ENCODE results near the gene CHST9. TPM values are rescaled to one million over a fixed set of nuclear protein-coding genes. Genes with fewer than 3 reads are reported as not detected.

Gene CHST9
- total and polyA plus RNA-seq, 7 experiments from 2014 or later = not detected

- ATAC-seq (no peak), DNase-seq (no peak)
- no peak overlapping the region for H3K27ac ChIP-seq (ENCODE audit: low read depth, low read length)
- no peaks in the 10 kb centered on the region for H3K9me3 ChIP-seq (ENCODE audit: control insufficient read depth in 2 of 3, low read length in 3 of 3)
- Mint-ChIP-seq H3K4me3 (no peak overlapping the region), H3K27ac (no peak overlapping the region), H3K4me1 (no peaks in the 10 kb centered on the region), H3K9me3 (peaks cover 0 to 14% (median 0%) of the 10 kb centered on the region in 11 donors), H3K36me3 (no peaks in the 10 kb centered on the region), H3K27me3 (no peaks in the 10 kb centered on the region)
- intact Hi-C loops (cut with micrococcal nuclease) = no loop called here
- H3K36me3 ChIP-seq (ENCODE audit: control insufficient read depth in 2 of 3, insufficient read depth in 3 of 3, low read length in 3 of 3) = no peaks in the 10 kb centered on the region
- ChIA-PET POLR2A (no interaction called here), CTCF (no interaction called here)
- H3K27me3 ChIP-seq (ENCODE audit: control insufficient read depth in 2 of 2, insufficient read depth in 2 of 2, low read length in 2 of 2) = no peaks in the 10 kb centered on the region
- H3K4me1 ChIP-seq (ENCODE audit: control insufficient read depth in 2 of 2, insufficient read depth in 2 of 2, low read length in 2 of 2) = no peaks in the 10 kb centered on the region
- H3K4me3 ChIP-seq (ENCODE audit: low read length) = no peak overlapping the region
Measured at GRCh38 chr18:27042177-27042576, 142.9 kb downstream of the CHST9 start.

GRCh38 chr18:27040796-27041195, 144.3 kb downstream of the CHST9 start:
- ChIA-PET POLR2A (no interaction called here), CTCF (no interaction called here)
- intact Hi-C loops (cut with micrococcal nuclease) = no loop called here
- no peak overlapping the region for H3K27ac Mint-ChIP-seq
- ATAC-seq = no peak
- no peaks in the 10 kb centered on the region for H3K27me3 ChIP-seq (ENCODE audit: control insufficient read depth in 2 of 2, insufficient read depth in 2 of 2, low read length in 2 of 2)
- no peak for DNase-seq
- no peaks in the 10 kb centered on the region for H3K36me3 ChIP-seq (ENCODE audit: control insufficient read depth in 2 of 3, insufficient read depth in 3 of 3, low read length in 3 of 3)
- H3K27me3 Mint-ChIP-seq = no peaks in the 10 kb centered on the region
- no peaks in the 10 kb centered on the region for H3K36me3 Mint-ChIP-seq
- H3K4me3 Mint-ChIP-seq = no peak overlapping the region
- H3K9me3 ChIP-seq (ENCODE audit: control insufficient read depth in 2 of 3, low read length in 3 of 3) = no peaks in the 10 kb centered on the region
- H3K4me1 Mint-ChIP-seq = no peaks in the 10 kb centered on the region
- H3K27ac ChIP-seq (ENCODE audit: low read depth, low read length) = no peak overlapping the region
- H3K4me3 ChIP-seq (ENCODE audit: low read length) = no peak overlapping the region
- H3K9me3 Mint-ChIP-seq = peaks cover 0 to 14% (median 0%) of the 10 kb centered on the region in 11 donors
- H3K4me1 ChIP-seq (ENCODE audit: control insufficient read depth in 2 of 2, insufficient read depth in 2 of 2, low read length in 2 of 2) = no peaks in the 10 kb centered on the region

DNA sequence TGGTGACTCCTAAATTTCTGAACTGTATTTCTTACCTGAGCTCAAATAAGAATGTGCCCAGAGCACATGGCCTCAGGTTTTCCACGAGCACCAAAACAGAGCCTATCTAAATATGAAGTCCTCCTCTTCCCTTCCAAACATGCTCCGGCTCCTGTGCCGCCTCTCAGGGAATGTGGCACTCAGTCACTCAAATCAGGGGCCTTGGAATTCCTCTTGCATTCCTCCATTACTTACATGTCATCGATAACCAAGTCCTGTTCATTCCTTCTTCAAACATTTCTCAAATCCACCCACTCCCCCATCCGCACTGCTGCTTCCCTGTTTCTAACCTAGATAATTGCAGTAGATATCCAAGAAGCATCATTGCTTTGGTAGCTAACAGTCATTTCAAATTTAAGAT, 151.4 kb downstream of the CHST9 start:
- Mint-ChIP-seq H3K9me3 (peaks cover 0 to 16% (median 4%) of the 10 kb centered on the region in 11 donors), H3K27me3 (peaks cover 0 to 8% (median 0%) of the 10 kb centered on the region in 5 donors), H3K36me3 (no peaks in the 10 kb centered on the region), H3K27ac (no peak overlapping the region), H3K4me1 (no peaks in the 10 kb centered on the region), H3K4me3 (no peak overlapping the region)
- CTCF ChIA-PET = no interaction called here
- no peak overlapping the region for H3K4me3 ChIP-seq (ENCODE audit: low read length)
- POLR2A ChIA-PET = no interaction called here
- H3K4me1 ChIP-seq (ENCODE audit: control insufficient read depth in 2 of 2, insufficient read depth in 2 of 2, low read length in 2 of 2) = no peaks in the 10 kb centered on the region
- no peaks in the 10 kb centered on the region for H3K27me3 ChIP-seq (ENCODE audit: control insufficient read depth in 2 of 2, insufficient read depth in 2 of 2, low read length in 2 of 2)
- no peak for ATAC-seq
- no peak for DNase-seq
- no peaks in the 10 kb centered on the region for H3K9me3 ChIP-seq (ENCODE audit: control insufficient read depth in 2 of 3, low read length in 3 of 3)
- H3K36me3 ChIP-seq (ENCODE audit: control insufficient read depth in 2 of 3, insufficient read depth in 3 of 3, low read length in 3 of 3) = no peaks in the 10 kb centered on the region
- no peak overlapping the region for H3K27ac ChIP-seq (ENCODE audit: low read depth, low read length)
- intact Hi-C loops (cut with micrococcal nuclease) = no loop called here

DNA sequence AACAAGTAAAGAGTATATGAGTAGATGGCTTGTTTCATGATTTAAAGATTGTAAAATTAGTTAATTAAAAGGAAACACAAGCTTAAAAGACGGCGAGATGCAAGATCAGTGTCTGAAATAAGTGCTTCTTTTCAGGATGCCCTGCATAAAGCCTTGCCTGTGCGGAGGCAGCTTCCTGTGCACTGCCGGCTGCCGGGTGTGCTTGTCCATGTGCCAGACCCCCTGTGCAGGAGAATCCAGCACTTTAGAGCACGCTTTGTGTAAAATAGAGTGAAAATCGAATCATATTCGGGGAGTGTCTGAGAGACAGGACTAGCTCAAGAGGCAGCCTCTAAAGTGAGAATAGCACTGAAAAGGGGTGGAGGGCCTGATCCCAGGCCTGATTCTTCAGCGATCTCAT, 154.7 kb downstream of the CHST9 start:
- H3K9me3 ChIP-seq (ENCODE audit: control insufficient read depth in 2 of 3, low read length in 3 of 3) = no peaks in the 10 kb centered on the region
- no peaks in the 10 kb centered on the region for H3K4me1 ChIP-seq (ENCODE audit: control insufficient read depth in 2 of 2, insufficient read depth in 2 of 2, low read length in 2 of 2)
- no peaks in the 10 kb centered on the region for H3K27me3 ChIP-seq (ENCODE audit: control insufficient read depth in 2 of 2, insufficient read depth in 2 of 2, low read length in 2 of 2)
- Mint-ChIP-seq H3K4me1 (no peaks in the 10 kb centered on the region), H3K36me3 (no peaks in the 10 kb centered on the region), H3K27ac (no peak overlapping the region), H3K4me3 (no peak overlapping the region), H3K9me3 (peaks cover 0 to 16% (median 4%) of the 10 kb centered on the region in 11 donors), H3K27me3 (peaks cover 0 to 8% (median 0%) of the 10 kb centered on the region in 5 donors)
- no peak overlapping the region for H3K27ac ChIP-seq (ENCODE audit: low read depth, low read length)
- ChIA-PET POLR2A (no interaction called here), CTCF (no interaction called here)
- no peaks in the 10 kb centered on the region for H3K36me3 ChIP-seq (ENCODE audit: control insufficient read depth in 2 of 3, insufficient read depth in 3 of 3, low read length in 3 of 3)
- ATAC-seq (no peak), DNase-seq (no peak)
- intact Hi-C loops (cut with micrococcal nuclease) = no loop called here
- H3K4me3 ChIP-seq (ENCODE audit: low read length) = no peak overlapping the region

DNA sequence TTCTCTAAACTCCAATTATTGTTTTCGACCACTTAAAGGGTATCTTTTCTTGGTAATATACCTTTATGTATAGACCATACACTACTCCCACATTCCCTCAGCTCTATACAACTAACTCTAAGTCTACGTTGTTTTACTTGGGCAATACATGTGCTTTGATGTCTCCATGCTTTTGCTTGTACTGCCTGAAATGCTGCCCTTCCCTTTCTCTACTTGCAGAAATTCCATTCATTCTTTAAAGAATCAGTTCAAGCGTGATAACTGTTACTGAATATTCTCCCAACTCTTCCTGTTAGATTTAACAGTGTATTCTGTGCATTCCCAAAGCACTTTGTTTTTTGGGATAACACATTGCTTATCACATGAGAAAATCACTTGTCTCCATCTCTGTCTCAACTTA, 162.6 kb downstream of the CHST9 start:
- no peaks in the 10 kb centered on the region for H3K36me3 ChIP-seq (ENCODE audit: control insufficient read depth in 2 of 3, insufficient read depth in 3 of 3, low read length in 3 of 3)
- H3K27me3 Mint-ChIP-seq = no peaks in the 10 kb centered on the region

GRCh38 chr18:27017901-27018500, 167.1 kb downstream of the CHST9 start:
- CTCF ChIA-PET = no interaction called here
- H3K4me3 Mint-ChIP-seq = no peak overlapping the region
- no peaks in the 10 kb centered on the region for H3K36me3 Mint-ChIP-seq
- no peaks in the 10 kb centered on the region for H3K4me1 ChIP-seq (ENCODE audit: control insufficient read depth in 2 of 2, insufficient read depth in 2 of 2, low read length in 2 of 2)
- H3K9me3 ChIP-seq (ENCODE audit: control insufficient read depth in 2 of 3, low read length in 3 of 3) = no peaks in the 10 kb centered on the region
- POLR2A ChIA-PET = no interaction called here
- H3K27ac Mint-ChIP-seq = no peak overlapping the region
- no peak for DNase-seq
- ATAC-seq = no peak
- intact Hi-C loops (cut with micrococcal nuclease) = loop anchor here in 1 of 2 donors (2.0 kb wide), 1 partner anchor 581 kb away; no protein-coding TSS in a partner anchor
- H3K4me3 ChIP-seq (ENCODE audit: low read length) = no peak overlapping the region
- H3K27me3 Mint-ChIP-seq = no peaks in the 10 kb centered on the region
- H3K36me3 ChIP-seq (ENCODE audit: control insufficient read depth in 2 of 3, insufficient read depth in 3 of 3, low read length in 3 of 3) = no peaks in the 10 kb centered on the region
- no peak overlapping the region for H3K27ac ChIP-seq (ENCODE audit: low read depth, low read length)
- no peaks in the 10 kb centered on the region for H3K27me3 ChIP-seq (ENCODE audit: control insufficient read depth in 2 of 2, insufficient read depth in 2 of 2, low read length in 2 of 2)
- H3K4me1 Mint-ChIP-seq = no peaks in the 10 kb centered on the region
- H3K9me3 Mint-ChIP-seq = peaks cover 0 to 15% (median 3%) of the 10 kb centered on the region in 11 donors

More for the DNA sequence above, 162.6 kb downstream of the CHST9 start:
- Histone ChIP-seq H3K4me1 (ENCODE audit: control insufficient read depth in 2 of 2, insufficient read depth in 2 of 2, low read length in 2 of 2) (no peaks in the 10 kb centered on the region), H3K27me3 (ENCODE audit: control insufficient read depth in 2 of 2, insufficient read depth in 2 of 2, low read length in 2 of 2) (no peaks in the 10 kb centered on the region), H3K9me3 (ENCODE audit: control insufficient read depth in 2 of 3, low read length in 3 of 3) (no peaks in the 10 kb centered on the region), H3K27ac (ENCODE audit: low read depth, low read length) (no peak overlapping the region), H3K4me3 (ENCODE audit: low read length) (no peak overlapping the region)
- POLR2A ChIA-PET = no interaction called here
- ATAC-seq (no peak), DNase-seq (no peak)
- CTCF ChIA-PET = no interaction called here
- Mint-ChIP-seq H3K4me3 (no peak overlapping the region), H3K9me3 (peaks cover 0 to 10% (median 1%) of the 10 kb centered on the region in 11 donors), H3K4me1 (no peaks in the 10 kb centered on the region), H3K27ac (no peak overlapping the region), H3K36me3 (no peaks in the 10 kb centered on the region)
- intact Hi-C loops (cut with micrococcal nuclease) = no loop called here

DNA sequence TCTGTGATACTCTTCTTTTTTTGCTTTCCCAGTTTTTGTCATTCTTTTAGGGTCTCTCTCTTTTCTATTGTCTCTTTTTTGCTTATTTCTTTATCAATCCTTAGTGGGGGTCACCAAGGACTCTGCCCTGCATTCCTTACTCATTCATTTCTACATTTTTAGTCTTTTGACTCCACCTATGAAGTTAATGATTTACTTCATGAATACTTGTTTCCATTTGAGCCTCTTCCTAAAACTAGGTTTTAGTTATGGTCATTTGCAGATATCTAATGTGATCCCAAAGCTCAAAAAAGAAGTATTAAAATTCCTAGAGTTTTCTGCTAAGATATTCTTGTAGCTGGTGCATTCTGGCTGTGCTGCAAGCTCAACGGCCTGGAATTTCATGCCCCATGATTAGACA, 170.3 kb downstream of the CHST9 start:
- Mint-ChIP-seq H3K4me1 (no peaks in the 10 kb centered on the region), H3K9me3 (peaks cover 0 to 11% (median 3%) of the 10 kb centered on the region in 11 donors), H3K4me3 (no peak overlapping the region), H3K27me3 (no peaks in the 10 kb centered on the region), H3K27ac (no peak overlapping the region), H3K36me3 (no peaks in the 10 kb centered on the region)
- intact Hi-C loops (cut with micrococcal nuclease) = no loop called here
- H3K36me3 ChIP-seq (ENCODE audit: control insufficient read depth in 2 of 3, insufficient read depth in 3 of 3, low read length in 3 of 3) = no peaks in the 10 kb centered on the region
- ChIA-PET POLR2A (no interaction called here), CTCF (interaction anchor here (0.7 kb wide), 1 partner anchor 55 kb away, joined by 4 read pairs; no protein-coding TSS in a partner anchor)
- no peak overlapping the region for H3K4me3 ChIP-seq (ENCODE audit: low read length)
- H3K27ac ChIP-seq (ENCODE audit: low read depth, low read length) = no peak overlapping the region
- H3K27me3 ChIP-seq (ENCODE audit: control insufficient read depth in 2 of 2, insufficient read depth in 2 of 2, low read length in 2 of 2) = no peaks in the 10 kb centered on the region
- no peaks in the 10 kb centered on the region for H3K9me3 ChIP-seq (ENCODE audit: control insufficient read depth in 2 of 3, low read length in 3 of 3)
- DNase-seq (no peak), ATAC-seq (no peak)
- H3K4me1 ChIP-seq (ENCODE audit: control insufficient read depth in 2 of 2, insufficient read depth in 2 of 2, low read length in 2 of 2) = no peaks in the 10 kb centered on the region

Data from naive thymus-derived CD4-positive, alpha-beta T cell (primary cell).